GM12878 (cell line): ENCODE results near the gene KIF24. TPM values are rescaled to one million over a fixed set of nuclear protein-coding genes. Genes with fewer than 3 reads are reported as not detected.

Experiments used
- ATAC-seq: fragments of 200-7000 bp; cut with Tn5 transposase; 3 replicates; pipeline ENCODE4 v1.9.1; 2020; ENCODE audit warnings: mild to moderate bottlenecking, moderate library complexity
- BruUV-seq: library from RNA; stranded (reverse); fragments of 400-500 nt; replicated peaks from 2 replicates; lab custom pipeline; 2021; lab: Mats Ljungman, UMichigan
- CTCF ChIA-PET: fragments of 300-600 bp; sonication (Branson Sonifier 250); formaldehyde crosslinking; extraction: SDS; loops from one replicate; lab custom pipeline; 2021; ENCODE audit warnings: inconsistent platforms; lab: Yijun Ruan, JAX
- POLR2A ChIA-PET: fragments of 350-600 bp; formaldehyde crosslinking; extraction: SDS; loops from one replicate; lab custom pipeline; 2021; ENCODE audit warnings: inconsistent platforms; lab: Charles Lee
- RAD21 ChIA-PET: fragments of 300-600 bp; sonication (Branson Sonifier 250); formaldehyde crosslinking; loops from one replicate; lab custom pipeline; 2023; ENCODE audit warnings: antibody characterized with exemption; ENCODE audit not compliant: unreplicated experiment; lab: Charles Lee
- SMC1A ChIA-PET: fragments of 300-600 bp; sonication (Branson Sonifier 250); formaldehyde crosslinking; loops from one replicate; lab custom pipeline; 2023; ENCODE audit not compliant: unreplicated experiment, uncharacterized antibody; lab: Charles Lee
- DNase-seq: peaks from one replicate; pipeline ENCODE4 v3.0.0-alpha.2; 2011; ENCODE audit warnings: low read depth, low spot score
- FAIRE-seq: peaks from 3 replicates; lab custom pipeline; 2011; peaks lifted over from hg19 to GRCh38; lab: Jason Lieb, UNC
- H2AFZ ChIP-seq: 2 replicates; pipeline ENCODE4 v1.6.0; 2011; ENCODE audit warnings: low read depth, low read length, control low read depth; ENCODE audit not compliant: control insufficient read depth
- H3K27ac ChIP-seq: 2 replicates; pipeline ENCODE4 v1.5.1; 2011; ENCODE audit warnings: control low read depth; ENCODE audit not compliant: control insufficient read depth, insufficient read depth
- H3K27me3 ChIP-seq, 2 experiments: replicated peaks in 1 of 2; 2 replicates each; pipeline versions ENCODE4 v1.6.0 to v1.6.1; 2011; ENCODE audit warnings: low read length in 1 of 2; ENCODE audit not compliant: control insufficient read depth in 2 of 2, insufficient read depth in 2 of 2
- H3K36me3 ChIP-seq, 2 experiments: 2 replicates each; pipeline ENCODE4 v1.5.1; 2011; ENCODE audit warnings: low read length in 1 of 2; ENCODE audit not compliant: control insufficient read depth in 2 of 2, insufficient read depth in 2 of 2
- H3K4me1 ChIP-seq: 2 replicates; pipeline ENCODE4 v1.6.1; 2011; ENCODE audit warnings: mild to moderate bottlenecking, low read length, moderate library complexity, mixed read lengths; ENCODE audit not compliant: control insufficient read depth, insufficient read depth
- H3K4me2 ChIP-seq: 2 replicates; pipeline ENCODE4 v1.6.0; 2011; ENCODE audit warnings: control low read depth; ENCODE audit not compliant: control insufficient read depth, insufficient read depth
- H3K4me3 ChIP-seq: fragments of 200-600 bp; sonication (generic); 2 replicates; pipeline ENCODE4 v1.5.1; 2016
- H3K79me2 ChIP-seq: 2 replicates; pipeline ENCODE4 v1.6.0; 2011; ENCODE audit warnings: low read length; ENCODE audit not compliant: control insufficient read depth, insufficient read depth
- H3K9ac ChIP-seq: 2 replicates; pipeline ENCODE4 v1.8.0; 2011; ENCODE audit warnings: low read length, control low read depth, mixed read lengths; ENCODE audit not compliant: control insufficient read depth, insufficient read depth
- H3K9me3 ChIP-seq: replicated peaks from 3 replicates; pipeline ENCODE4 v1.5.1; 2011; ENCODE audit warnings: mild to moderate bottlenecking, low read length; ENCODE audit not compliant: control insufficient read depth, insufficient read depth
- H4K20me1 ChIP-seq: 2 replicates; pipeline ENCODE4 v1.6.0; 2011; ENCODE audit not compliant: control insufficient read depth, insufficient read depth
- BCL11A ChIP-seq: IDR thresholded peaks from 2 replicates; pipeline ENCODE4 v1.6.1; 2011; ENCODE audit warnings: low read depth, low read length
- CBX3 ChIP-seq: fragments of 200-600 bp; sonication (generic); IDR thresholded peaks from 2 replicates; pipeline ENCODE4 v1.6.1; 2016; ENCODE audit warnings: low read depth, borderline replicate concordance
- EZH2 ChIP-seq: IDR thresholded peaks from 2 replicates; pipeline ENCODE4 v1.6.1; 2012; ENCODE audit warnings: low read depth, mild to moderate bottlenecking, control low read depth, inconsistent platforms, low read length, borderline replicate concordance; ENCODE audit not compliant: control insufficient read depth
- GABPA ChIP-seq: IDR thresholded peaks from 2 replicates; pipeline ENCODE4 v1.6.1; 2014; ENCODE audit warnings: antibody characterized with exemption, low read depth, mild to moderate bottlenecking, inconsistent platforms
- IRF4 ChIP-seq: IDR thresholded peaks from 2 replicates; pipeline ENCODE4 v1.6.1; 2011; ENCODE audit warnings: low read depth, low read length
- JUNB ChIP-seq: IDR thresholded peaks from 2 replicates; pipeline ENCODE4 v1.6.1; 2016; ENCODE audit warnings: antibody characterized with exemption, mild to moderate bottlenecking
- JUND ChIP-seq: IDR thresholded peaks from 2 replicates; pipeline ENCODE4 v1.6.1; 2012; ENCODE audit warnings: low read depth, mild to moderate bottlenecking, low read length, improper control_type of control experiment, moderate library complexity
- KAT2A ChIP-seq: conservative IDR thresholded peaks from 2 replicates; pipeline ENCODE4 v1.6.1; 2011; ENCODE audit warnings: low read depth, low read length; ENCODE audit not compliant: control insufficient read depth
- MEF2B ChIP-seq: fragments of 450-650 bp; IDR thresholded peaks from 2 replicates; pipeline ENCODE4 v1.6.1; 2018; ENCODE audit warnings: mild to moderate bottlenecking, moderate library complexity; ENCODE audit not compliant: partially characterized antibody, poor library complexity, severe bottlenecking
- MYC ChIP-seq: IDR thresholded peaks from 2 replicates; pipeline ENCODE4 v1.6.1; 2011; ENCODE audit warnings: mild to moderate bottlenecking, low read length, moderate library complexity, inconsistent platforms; ENCODE audit not compliant: insufficient read depth, insufficient replicate concordance, insufficient read length, severe bottlenecking
- NRF1 ChIP-seq: conservative IDR thresholded peaks from 2 replicates; pipeline ENCODE4 v1.6.1; 2011; ENCODE audit warnings: mild to moderate bottlenecking, low read depth, low read length, improper control_type of control experiment
- RAD21 ChIP-seq: IDR thresholded peaks from 2 replicates; pipeline ENCODE4 v1.6.1; 2011; ENCODE audit warnings: mild to moderate bottlenecking, low read depth, low read length, moderate library complexity; ENCODE audit not compliant: insufficient read depth
- RB1 ChIP-seq: fragments of 450-650 bp; formaldehyde crosslinking; IDR thresholded peaks from 2 replicates; pipeline ENCODE4 v1.6.1; 2017; ENCODE audit warnings: mild to moderate bottlenecking, borderline replicate concordance
- RBBP5 ChIP-seq: fragments of 200-600 bp; sonication (generic); conservative IDR thresholded peaks from 2 replicates; pipeline ENCODE4 v1.6.1; 2016
- RELA ChIP-seq: fragments of 450-650 bp; IDR thresholded peaks from 2 replicates; pipeline ENCODE4 v1.8.0; 2014; ENCODE audit warnings: borderline replicate concordance; ENCODE audit not compliant: partially characterized antibody
- SUPT20H ChIP-seq: IDR thresholded peaks from 2 replicates; pipeline ENCODE4 v1.6.1; 2011; ENCODE audit warnings: low read depth, mild to moderate bottlenecking, low read length, moderate library complexity, borderline replicate concordance; ENCODE audit not compliant: control insufficient read depth
- WRNIP1 ChIP-seq: IDR thresholded peaks from 2 replicates; pipeline ENCODE4 v1.6.1; 2011; ENCODE audit warnings: low read depth, low read length, improper control_type of control experiment, borderline replicate concordance
- WGBS: methylation state at CpG from one replicate; pipeline ENCODE4 v1.1.6; 2016; ENCODE audit warnings: low lambda C conversion rate; ENCODE audit not compliant: insufficient replicate concordance, insufficient coverage; ENCODE audit errors: missing lambda C conversion rate; 5-methylcytosine and 5-hydroxymethylcytosine counted together
- in situ Hi-C: fragments of 300-500 bp; cut with MboI; formaldehyde crosslinking; loops from 9 replicates; pipeline ENCODE4 v1.14.3; 2018; ENCODE audit warnings: mixed read lengths
- intact Hi-C: fragments of 100-400 bp; cut with micrococcal nuclease; formaldehyde crosslinking; loops from one replicate; pipeline ENCODE4 v1.14.2; 2022; ENCODE audit not compliant: unreplicated experiment
- polyA plus RNA-seq, 11 experiments: library from polyadenylated mRNA; depleted of rRNA in 4 of 11; unstranded in 6 of 11; stranded (reverse) in 5 of 11; fragments of >200 nt; fragmentation: Nextera tagmentation in 4 of 11; fragmentation: Illumina TruSeq in 1 of 11; extraction: Ambion mirVana in 4 of 11; extraction: Trizol in 1 of 11; gene quantifications; 1 replicate in 1 of 11; 2 replicates in 10 of 11; pipeline versions ENCODE4 v1.2.1 to v1.2.3, GENCODE V29; 2011 to 2016; ENCODE audit warnings: inconsistent platforms in 2 of 11, missing spikeins in 2 of 11, low read depth in 1 of 11
- total RNA-seq, 4 experiments: library from RNA; depleted of rRNA in 3 of 4; stranded (reverse); fragments of >200 nt in 3 of 4; fragmentation: Illumina TruSeq in 1 of 4; extraction: Trizol in 1 of 4; gene quantifications; 2 replicates each; pipeline versions ENCODE4 v1.2.1 to v1.2.3, GENCODE V29; 2013 to 2021
- TF ChIP-seq, protein P1 (sequence below): fragments of 450-650 bp; IDR thresholded peaks from 2 replicates; pipeline ENCODE4 v1.6.1; 2018; ENCODE audit warnings: mild to moderate bottlenecking, low read depth, moderate library complexity; ENCODE audit not compliant: partially characterized antibody
- TF ChIP-seq, protein P2 (sequence below), 3 experiments: IDR thresholded peaks in 2 of 3; conservative IDR thresholded peaks in 1 of 3; 2 replicates each; pipeline ENCODE4 v1.5.1; 2011; ENCODE audit warnings: low read depth in 3 of 3, low read length in 3 of 3, mild to moderate bottlenecking in 3 of 3, control low read depth in 2 of 3, moderate library complexity in 2 of 3, inconsistent platforms in 1 of 3, mixed read lengths in 1 of 3; ENCODE audit not compliant: control insufficient read depth in 2 of 3, insufficient read depth in 1 of 3; ENCODE audit errors: extremely low read depth in 1 of 3

Gene KIF24
- total and polyA plus RNA-seq, 10 of the 15 experiments (the other 5 are each of a cell fraction or from before 2014, with no cell fraction given) = 0.58 to 6.7 (median 5.3) TPM

DNA sequence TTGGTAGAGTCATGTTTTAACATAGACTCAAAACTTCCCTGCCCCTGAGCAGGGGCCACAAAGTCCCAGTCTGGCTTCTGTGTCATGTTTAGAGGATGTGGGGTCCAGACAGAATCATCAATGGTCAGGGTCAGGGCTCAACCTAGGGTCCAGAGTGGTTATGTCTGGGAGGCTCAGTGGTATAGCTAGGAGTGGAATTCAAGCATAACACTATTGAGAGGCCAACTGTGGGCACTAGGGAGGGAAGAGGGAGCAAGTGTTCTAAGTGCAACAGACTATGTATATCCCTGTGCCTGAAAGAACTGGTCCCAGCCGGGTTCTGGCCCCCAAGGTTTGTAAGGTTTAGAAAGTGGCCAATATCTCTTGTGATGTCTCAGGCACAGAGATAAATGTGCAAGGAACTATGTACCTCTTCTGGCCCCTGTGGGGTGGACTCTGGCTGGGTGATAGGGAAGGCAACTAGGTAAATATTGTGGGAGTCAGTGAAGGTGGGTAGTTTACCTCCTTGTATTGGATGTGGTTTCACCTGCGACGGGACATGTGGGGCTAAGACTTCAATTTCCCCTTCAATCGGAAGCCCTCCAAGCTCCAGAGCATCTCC, 33.6 kb upstream of the KIF24 start:
- intact Hi-C loops = no loop called here
- H3K9ac ChIP-seq = no peak overlapping the region
- FAIRE-seq (no peak), ATAC-seq (no peak), DNase-seq (no peak)
- no peaks in the 10 kb centered on the region for H3K79me2 ChIP-seq
- SMC1A ChIA-PET = no interaction called here
- POLR2A ChIA-PET = no interaction called here
- no TSS peak for BruUV-seq
- no peaks in the 10 kb centered on the region for H3K4me1 ChIP-seq
- no peak overlapping the region for H3K4me3 ChIP-seq
- WGBS = 75% methylated on average over 4 of the region's 4 CpGs
- H2AFZ ChIP-seq = no peak overlapping the region
- no peak overlapping the region for H3K27ac ChIP-seq
- H3K36me3 ChIP-seq = no peaks in the 10 kb centered on the region
- peaks cover 1% of the 10 kb centered on the region; the same call in 1 of the 3 replicates for H3K9me3 ChIP-seq
- H4K20me1 ChIP-seq = no peaks in the 10 kb centered on the region
- no peak overlapping the region for H3K4me2 ChIP-seq
- RAD21 ChIA-PET = no interaction called here
- in situ Hi-C loops = no loop called here
- CTCF ChIA-PET = interaction anchor here (0.5 kb wide), 1 partner anchor 17 kb away, joined by 3 read pairs; no protein-coding TSS in a partner anchor
- no peaks in the 10 kb centered on the region for H3K27me3 ChIP-seq
- no peak for TF ChIP-seq KAT2A
- TF ChIP-seq RB1 = no peak
- no peak for TF ChIP-seq EZH2
- no peak for TF ChIP-seq JUND
- TF ChIP-seq GABPA = no peak
- no peak for TF ChIP-seq SUPT20H
- TF ChIP-seq MYC = no peak
- TF ChIP-seq, protein P1, sequence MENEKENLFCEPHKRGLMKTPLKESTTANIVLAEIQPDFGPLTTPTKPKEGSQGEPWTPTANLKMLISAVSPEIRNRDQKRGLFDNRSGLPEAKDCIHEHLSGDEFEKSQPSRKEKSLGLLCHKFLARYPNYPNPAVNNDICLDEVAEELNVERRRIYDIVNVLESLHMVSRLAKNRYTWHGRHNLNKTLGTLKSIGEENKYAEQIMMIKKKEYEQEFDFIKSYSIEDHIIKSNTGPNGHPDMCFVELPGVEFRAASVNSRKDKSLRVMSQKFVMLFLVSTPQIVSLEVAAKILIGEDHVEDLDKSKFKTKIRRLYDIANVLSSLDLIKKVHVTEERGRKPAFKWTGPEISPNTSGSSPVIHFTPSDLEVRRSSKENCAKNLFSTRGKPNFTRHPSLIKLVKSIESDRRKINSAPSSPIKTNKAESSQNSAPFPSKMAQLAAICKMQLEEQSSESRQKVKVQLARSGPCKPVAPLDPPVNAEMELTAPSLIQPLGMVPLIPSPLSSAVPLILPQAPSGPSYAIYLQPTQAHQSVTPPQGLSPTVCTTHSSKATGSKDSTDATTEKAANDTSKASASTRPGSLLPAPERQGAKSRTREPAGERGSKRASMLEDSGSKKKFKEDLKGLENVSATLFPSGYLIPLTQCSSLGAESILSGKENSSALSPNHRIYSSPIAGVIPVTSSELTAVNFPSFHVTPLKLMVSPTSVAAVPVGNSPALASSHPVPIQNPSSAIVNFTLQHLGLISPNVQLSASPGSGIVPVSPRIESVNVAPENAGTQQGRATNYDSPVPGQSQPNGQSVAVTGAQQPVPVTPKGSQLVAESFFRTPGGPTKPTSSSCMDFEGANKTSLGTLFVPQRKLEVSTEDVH = no peak
- no peak for TF ChIP-seq RAD21
- TF ChIP-seq, protein P2, sequence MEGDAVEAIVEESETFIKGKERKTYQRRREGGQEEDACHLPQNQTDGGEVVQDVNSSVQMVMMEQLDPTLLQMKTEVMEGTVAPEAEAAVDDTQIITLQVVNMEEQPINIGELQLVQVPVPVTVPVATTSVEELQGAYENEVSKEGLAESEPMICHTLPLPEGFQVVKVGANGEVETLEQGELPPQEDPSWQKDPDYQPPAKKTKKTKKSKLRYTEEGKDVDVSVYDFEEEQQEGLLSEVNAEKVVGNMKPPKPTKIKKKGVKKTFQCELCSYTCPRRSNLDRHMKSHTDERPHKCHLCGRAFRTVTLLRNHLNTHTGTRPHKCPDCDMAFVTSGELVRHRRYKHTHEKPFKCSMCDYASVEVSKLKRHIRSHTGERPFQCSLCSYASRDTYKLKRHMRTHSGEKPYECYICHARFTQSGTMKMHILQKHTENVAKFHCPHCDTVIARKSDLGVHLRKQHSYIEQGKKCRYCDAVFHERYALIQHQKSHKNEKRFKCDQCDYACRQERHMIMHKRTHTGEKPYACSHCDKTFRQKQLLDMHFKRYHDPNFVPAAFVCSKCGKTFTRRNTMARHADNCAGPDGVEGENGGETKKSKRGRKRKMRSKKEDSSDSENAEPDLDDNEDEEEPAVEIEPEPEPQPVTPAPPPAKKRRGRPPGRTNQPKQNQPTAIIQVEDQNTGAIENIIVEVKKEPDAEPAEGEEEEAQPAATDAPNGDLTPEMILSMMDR (IDR thresholded peaks at IDR 0.05 in 2 of 3, conservative IDR thresholded peaks at IDR 0.05 in 1 of 3; ENCODE audit: control insufficient read depth in 2 of 3, extremely low read depth in 1 of 3, insufficient read depth in 1 of 3, low read depth in 3 of 3, low read length in 3 of 3) = no peak
- no peak for TF ChIP-seq BCL11A
- TF ChIP-seq JUNB = no peak
- no peak for TF ChIP-seq RELA
- TF ChIP-seq RBBP5 = no peak
- no peak for TF ChIP-seq NRF1
- no peak for TF ChIP-seq CBX3
- no peak for TF ChIP-seq WRNIP1
- TF ChIP-seq IRF4 = no peak
- TF ChIP-seq MEF2B = no peak
